Endometrial microvascular endothelial cells (primary cell): ENCODE results near the gene CRABP2. TPM values are rescaled to one million over a fixed set of nuclear protein-coding genes. Genes with fewer than 3 reads are reported as not detected.

ENCODE experiments used
- in situ Hi-C: cut with HindIII; loops from 2 replicates; pipeline ENCODE4 v1.10.0; 2017; ENCODE audit warnings: low sequenced_read_pairs, low pct_unique_long_range_greater_than_20kb; ENCODE audit errors: inconsistent ontology term
- total RNA-seq: library from RNA; depleted of rRNA; stranded (reverse); fragments of >200 nt; gene quantifications from one replicate; pipeline ENCODE4 v1.2.3, GENCODE V29; 2015; ENCODE audit errors: inconsistent ontology term

The CRABP2 gene
- total RNA-seq, 1 donor from 2014 or later: not detected

- in situ Hi-C loops: no loop called here
Measured at GRCh38 chr1:156662005-156662799, 43.2 kb downstream of the CRABP2 start.

GRCh38 chr1:156660752-156661112, 44.7 kb downstream of the CRABP2 start:
- in situ Hi-C loops: no loop called here

- in situ Hi-C loops: no loop called here
Measured at GRCh38 chr1:156659988-156660751, 45.2 kb downstream of the CRABP2 start.

GRCh38 chr1:156659661-156659987, 45.8 kb downstream of the CRABP2 start:
- in situ Hi-C loops: no loop called here

GRCh38 chr1:156658945-156659574, 46.3 kb downstream of the CRABP2 start:
- in situ Hi-C loops: no loop called here

GRCh38 chr1:156658496-156658895, 46.9 kb downstream of the CRABP2 start:
- in situ Hi-C loops: no loop called here

GRCh38 chr1:156657741-156658319, 47.6 kb downstream of the CRABP2 start:
- in situ Hi-C loops: no loop called here

- in situ Hi-C loops: no loop called here
Measured at GRCh38 chr1:156656806-156657740, 48.3 kb downstream of the CRABP2 start.

- in situ Hi-C loops: no loop called here
Measured at GRCh38 chr1:156655904-156656516, 49.4 kb downstream of the CRABP2 start.

- in situ Hi-C loops: no loop called here
Measured at GRCh38 chr1:156655151-156655903, 50.1 kb downstream of the CRABP2 start.

GRCh38 chr1:156654700-156655099, 50.7 kb downstream of the CRABP2 start:
- in situ Hi-C loops: no loop called here

- in situ Hi-C loops: no loop called here
Measured at GRCh38 chr1:156652992-156653355, 52.4 kb downstream of the CRABP2 start.

- in situ Hi-C loops: no loop called here
Measured at GRCh38 chr1:156652131-156652991, 53.0 kb downstream of the CRABP2 start.
